MM.1S (cell line): ENCODE measurements around the gene RNF220.

Experiments
- DNase-seq: peaks from one replicate; pipeline ENCODE4 v3.0.0-alpha.2; 2015
- H2AFZ ChIP-seq: fragments of 300-600 bp; sonication (generic); 2 replicates; pipeline ENCODE4 v1.6.0; 2016; ENCODE audit warnings: antibody characterized with exemption, low read length
- H3F3A ChIP-seq: fragments of 300-600 bp; sonication (generic); 2 replicates; pipeline ENCODE4 v1.6.1; 2016; ENCODE audit warnings: mild to moderate bottlenecking, antibody characterized with exemption, low read length, moderate library complexity, mixed read lengths; ENCODE audit not compliant: insufficient read depth
- H3K27ac ChIP-seq: fragments of 300-600 bp; sonication (generic); 2 replicates; pipeline ENCODE4 v1.5.1; 2016; ENCODE audit warnings: mild to moderate bottlenecking, low read length
- H3K27me3 ChIP-seq: fragments of 300-600 bp; sonication (generic); replicated peaks from 2 replicates; pipeline ENCODE4 v1.6.0; 2016; ENCODE audit warnings: low read length; ENCODE audit not compliant: insufficient read depth
- H3K36me3 ChIP-seq: fragments of 300-600 bp; sonication (generic); replicated peaks from 2 replicates; pipeline ENCODE4 v1.6.1; 2016; ENCODE audit warnings: mild to moderate bottlenecking, low read length, mixed read lengths; ENCODE audit not compliant: insufficient read depth
- H3K4me1 ChIP-seq: fragments of 300-600 bp; sonication (generic); 2 replicates; pipeline ENCODE4 v1.6.1; 2016; ENCODE audit warnings: low read length, mixed read lengths
- H3K4me2 ChIP-seq: fragments of 300-600 bp; sonication (generic); 2 replicates; pipeline ENCODE4 v1.6.0; 2016; ENCODE audit warnings: low read depth, low read length
- H3K4me3 ChIP-seq: fragments of 300-600 bp; sonication (generic); 2 replicates; pipeline ENCODE4 v1.5.1; 2016; ENCODE audit warnings: low read length, mixed read lengths
- H3K79me2 ChIP-seq: fragments of 300-600 bp; sonication (generic); 2 replicates; pipeline ENCODE4 v1.6.1; 2016; ENCODE audit warnings: mixed run types, low read length, mixed read lengths
- H3K9ac ChIP-seq: fragments of 300-600 bp; sonication (generic); 2 replicates; pipeline ENCODE4 v1.6.1; 2016; ENCODE audit warnings: low read length, mixed read lengths
- H3K9me2 ChIP-seq: fragments of 300-600 bp; sonication (generic); replicated peaks from 2 replicates; pipeline ENCODE4 v1.6.1; 2016; ENCODE audit warnings: mild to moderate bottlenecking, low read length, mixed read lengths; ENCODE audit not compliant: insufficient read depth
- H3K9me3 ChIP-seq: fragments of 300-600 bp; sonication (generic); replicated peaks from 2 replicates; pipeline ENCODE4 v1.6.1; 2016; ENCODE audit warnings: mild to moderate bottlenecking, low read length, mixed read lengths; ENCODE audit not compliant: insufficient read depth
- H4K20me1 ChIP-seq: fragments of 300-600 bp; sonication (generic); 2 replicates; pipeline ENCODE4 v1.6.1; 2016; ENCODE audit warnings: mild to moderate bottlenecking, low read length, moderate library complexity, mixed read lengths; ENCODE audit not compliant: insufficient read depth
- EZH2 ChIP-seq: fragments of 300-600 bp; sonication (generic); optimal IDR thresholded peaks from 2 replicates; pipeline ENCODE3; 2017; ENCODE audit warnings: low read depth, mild to moderate bottlenecking, antibody characterized with exemption, low read length, mixed read lengths
- EZH2phosphoT487 ChIP-seq: fragments of 300-600 bp; sonication (generic); IDR thresholded peaks from 2 replicates; pipeline ENCODE4 v1.6.1; 2018; ENCODE audit warnings: antibody characterized with exemption, low read length
- TF ChIP-seq, protein P1 (sequence below): fragments of 300-600 bp; sonication (generic); IDR thresholded peaks from 2 replicates; pipeline ENCODE4 v1.5.1; 2016; ENCODE audit warnings: antibody characterized with exemption, low read length, mixed read lengths

Gene RNF220

DNA sequence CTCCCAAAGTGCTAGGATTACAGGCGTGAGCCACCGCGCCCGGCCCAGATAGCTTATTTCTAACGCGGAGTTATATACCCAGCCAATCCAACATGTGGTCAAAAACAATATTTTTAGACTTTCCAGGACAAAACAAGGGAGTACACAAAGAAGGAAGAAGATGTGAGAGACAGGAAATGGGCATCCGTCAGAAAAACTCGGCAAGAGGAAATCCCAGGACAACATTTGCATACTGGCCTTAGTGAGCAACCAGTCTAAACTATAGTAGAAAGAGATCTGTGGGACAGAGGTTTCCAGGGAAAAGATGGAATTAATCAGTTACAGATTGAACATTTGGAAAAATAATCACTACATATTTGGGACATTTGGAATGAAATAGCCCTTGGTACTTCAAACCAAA, 280.8 kb downstream of the RNF220 start:
- Histone ChIP-seq H2AFZ (no peak overlapping the region), H3K27me3 (no peaks in the 10 kb centered on the region), H3K9me2 (no peaks in the 10 kb centered on the region), H3K4me1 (no peaks in the 10 kb centered on the region), H3F3A (no peaks in the 10 kb centered on the region), H3K4me2 (no peak overlapping the region), H3K79me2 (no peaks in the 10 kb centered on the region), H3K27ac (no peak overlapping the region), H3K4me3 (no peak overlapping the region), H3K9me3 (no peaks in the 10 kb centered on the region), H3K9ac (no peak overlapping the region), H3K36me3 (no peaks in the 10 kb centered on the region), H4K20me1 (no peaks in the 10 kb centered on the region)
- no peak for TF ChIP-seq EZH2phosphoT487
- no peak for TF ChIP-seq EZH2
- no peak for DNase-seq

DNA sequence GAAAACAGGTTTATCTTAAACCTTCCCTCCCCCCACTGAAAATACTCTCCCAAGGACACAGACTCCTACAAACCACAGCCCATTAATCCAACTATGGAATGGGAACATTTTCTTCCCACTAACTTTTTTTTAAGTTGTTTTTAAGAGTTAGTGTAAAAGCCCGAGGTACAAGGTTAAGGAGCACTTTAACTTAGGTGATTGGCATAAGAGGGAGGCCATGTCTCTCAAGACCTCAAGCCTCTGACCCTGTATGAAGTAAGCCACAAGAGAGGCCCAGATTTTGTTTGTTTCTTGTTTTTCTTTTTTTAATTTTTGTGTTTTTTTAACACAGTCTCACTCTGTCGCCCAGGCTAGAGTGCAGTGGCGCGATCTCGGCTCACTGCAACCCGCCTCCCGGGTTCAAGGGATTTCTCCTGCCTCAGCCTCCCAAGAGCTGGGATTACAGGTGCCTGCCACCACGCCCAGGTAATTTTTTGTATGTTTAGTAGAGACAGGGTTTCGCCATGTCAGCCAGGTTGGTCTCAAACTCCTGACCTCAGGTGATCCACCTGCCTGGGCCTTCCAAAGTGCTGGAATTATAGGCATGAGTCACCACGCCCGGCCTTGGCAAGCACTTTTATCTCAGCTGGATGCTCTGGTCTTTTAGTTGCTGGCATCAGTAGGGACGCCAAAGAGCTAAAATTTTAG, 283.8 kb downstream of the RNF220 start:
- Histone ChIP-seq H3K4me2 (no peak overlapping the region), H3K9ac (no peak overlapping the region), H3K4me1 (no peaks in the 10 kb centered on the region), H3K36me3 (no peaks in the 10 kb centered on the region), H3K9me3 (no peaks in the 10 kb centered on the region), H4K20me1 (no peaks in the 10 kb centered on the region), H3K79me2 (no peaks in the 10 kb centered on the region), H3K4me3 (no peak overlapping the region), H3K27ac (no peak overlapping the region), H3F3A (no peaks in the 10 kb centered on the region), H3K27me3 (no peaks in the 10 kb centered on the region), H3K9me2 (no peaks in the 10 kb centered on the region), H2AFZ (no peak overlapping the region)
- DNase-seq, result no peak
- TF ChIP-seq EZH2phosphoT487 (no peak), EZH2 (no peak)
- TF ChIP-seq, protein P1, sequence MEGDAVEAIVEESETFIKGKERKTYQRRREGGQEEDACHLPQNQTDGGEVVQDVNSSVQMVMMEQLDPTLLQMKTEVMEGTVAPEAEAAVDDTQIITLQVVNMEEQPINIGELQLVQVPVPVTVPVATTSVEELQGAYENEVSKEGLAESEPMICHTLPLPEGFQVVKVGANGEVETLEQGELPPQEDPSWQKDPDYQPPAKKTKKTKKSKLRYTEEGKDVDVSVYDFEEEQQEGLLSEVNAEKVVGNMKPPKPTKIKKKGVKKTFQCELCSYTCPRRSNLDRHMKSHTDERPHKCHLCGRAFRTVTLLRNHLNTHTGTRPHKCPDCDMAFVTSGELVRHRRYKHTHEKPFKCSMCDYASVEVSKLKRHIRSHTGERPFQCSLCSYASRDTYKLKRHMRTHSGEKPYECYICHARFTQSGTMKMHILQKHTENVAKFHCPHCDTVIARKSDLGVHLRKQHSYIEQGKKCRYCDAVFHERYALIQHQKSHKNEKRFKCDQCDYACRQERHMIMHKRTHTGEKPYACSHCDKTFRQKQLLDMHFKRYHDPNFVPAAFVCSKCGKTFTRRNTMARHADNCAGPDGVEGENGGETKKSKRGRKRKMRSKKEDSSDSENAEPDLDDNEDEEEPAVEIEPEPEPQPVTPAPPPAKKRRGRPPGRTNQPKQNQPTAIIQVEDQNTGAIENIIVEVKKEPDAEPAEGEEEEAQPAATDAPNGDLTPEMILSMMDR, result no peak

DNA sequence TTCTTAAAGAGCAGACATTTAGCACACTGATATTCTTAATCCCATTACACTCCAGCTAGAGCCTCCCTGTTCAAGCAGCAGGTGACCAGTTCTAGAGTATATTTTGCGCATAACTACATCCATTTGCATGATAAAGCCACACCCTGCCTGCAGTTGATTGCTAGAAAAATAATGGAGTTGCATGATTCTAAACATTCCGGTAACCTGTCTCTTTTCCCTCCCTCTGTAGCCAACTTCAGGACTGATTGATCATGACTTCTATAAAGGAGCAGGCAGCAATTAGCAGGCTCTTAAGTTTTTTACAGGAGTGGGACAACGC, 284.4 kb downstream of the RNF220 start:
- H2AFZ ChIP-seq, result no peak overlapping the region
- H3K9ac ChIP-seq, result no peak overlapping the region
- no peaks in the 10 kb centered on the region for H3K36me3 ChIP-seq
- no peak overlapping the region for H3K27ac ChIP-seq
- TF ChIP-seq EZH2, result no peak
- TF ChIP-seq, protein P1, result no peak
- no peak for TF ChIP-seq EZH2phosphoT487
- no peaks in the 10 kb centered on the region for H3K27me3 ChIP-seq
- H3K4me3 ChIP-seq, result no peak overlapping the region
- no peaks in the 10 kb centered on the region for H3K79me2 ChIP-seq
- no peaks in the 10 kb centered on the region for H3K4me1 ChIP-seq
- no peak overlapping the region for H3K4me2 ChIP-seq
- no peaks in the 10 kb centered on the region for H3F3A ChIP-seq
- no peaks in the 10 kb centered on the region for H4K20me1 ChIP-seq
- no peak for DNase-seq
- H3K9me2 ChIP-seq, result no peaks in the 10 kb centered on the region
- H3K9me3 ChIP-seq, result no peaks in the 10 kb centered on the region

DNA sequence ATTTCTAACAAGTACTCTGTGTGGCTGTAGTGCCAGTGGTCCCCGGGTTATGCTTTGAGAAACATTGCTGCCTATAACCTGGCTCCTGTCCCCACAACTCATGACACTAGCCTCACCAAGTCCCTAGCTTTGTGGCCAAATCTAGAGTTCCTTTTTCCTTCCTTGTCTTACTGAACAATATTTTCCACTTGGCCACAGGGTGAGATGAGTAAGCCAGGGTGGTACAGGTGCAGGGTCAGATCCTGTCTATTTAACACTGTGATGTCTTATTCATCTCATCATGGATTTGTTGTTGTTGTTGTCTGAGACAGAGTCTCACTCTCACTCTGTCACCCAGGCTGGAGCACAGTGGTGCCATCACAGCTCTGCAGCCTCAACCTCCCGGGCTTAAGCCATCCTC, 288.1 kb downstream of the RNF220 start:
- no peaks in the 10 kb centered on the region for H3F3A ChIP-seq
- TF ChIP-seq EZH2phosphoT487, result no peak
- TF ChIP-seq, protein P1, result no peak
- TF ChIP-seq EZH2, result no peak
- no peaks in the 10 kb centered on the region for H3K4me1 ChIP-seq
- no peaks in the 10 kb centered on the region for H4K20me1 ChIP-seq
- H3K27ac ChIP-seq, result no peak overlapping the region
- H3K4me3 ChIP-seq, result no peak overlapping the region
- no peaks in the 10 kb centered on the region for H3K9me2 ChIP-seq
- no peaks in the 10 kb centered on the region for H3K79me2 ChIP-seq
- no peaks in the 10 kb centered on the region for H3K9me3 ChIP-seq
- H3K36me3 ChIP-seq, result no peaks in the 10 kb centered on the region
- DNase-seq, result no peak
- no peak overlapping the region for H2AFZ ChIP-seq
- no peaks in the 10 kb centered on the region for H3K27me3 ChIP-seq
- no peak overlapping the region for H3K9ac ChIP-seq
- no peak overlapping the region for H3K4me2 ChIP-seq
